ENCODE results near the gene TUBB4A.
"Not testable (repeated sequence)": the region's sequence is repeated elsewhere in the genome, so short reads cannot be mapped to it uniquely, and the experiment has no call there.

Gene TUBB4A

DNA sequence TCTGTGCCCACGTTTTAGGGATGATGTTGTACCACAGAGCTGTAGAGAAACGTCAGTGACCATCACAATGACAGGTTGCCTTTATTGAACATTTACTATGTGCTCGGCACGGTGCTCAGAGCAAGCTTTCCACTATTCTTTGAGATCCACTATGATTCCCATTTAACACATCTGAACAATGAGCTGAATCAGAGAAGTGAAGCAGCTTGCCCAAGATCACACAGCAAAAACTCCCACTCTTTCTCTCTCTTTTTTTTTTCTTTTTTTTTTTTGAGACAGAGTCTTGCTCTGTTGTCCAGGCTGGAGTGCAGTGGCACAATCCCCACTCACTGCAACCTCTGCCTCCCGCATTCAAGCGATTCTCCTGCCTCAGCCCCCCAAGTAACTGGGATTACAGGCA, 20.6 kb upstream of the TUBB4A start:
- DNase-seq = no peak

DNA sequence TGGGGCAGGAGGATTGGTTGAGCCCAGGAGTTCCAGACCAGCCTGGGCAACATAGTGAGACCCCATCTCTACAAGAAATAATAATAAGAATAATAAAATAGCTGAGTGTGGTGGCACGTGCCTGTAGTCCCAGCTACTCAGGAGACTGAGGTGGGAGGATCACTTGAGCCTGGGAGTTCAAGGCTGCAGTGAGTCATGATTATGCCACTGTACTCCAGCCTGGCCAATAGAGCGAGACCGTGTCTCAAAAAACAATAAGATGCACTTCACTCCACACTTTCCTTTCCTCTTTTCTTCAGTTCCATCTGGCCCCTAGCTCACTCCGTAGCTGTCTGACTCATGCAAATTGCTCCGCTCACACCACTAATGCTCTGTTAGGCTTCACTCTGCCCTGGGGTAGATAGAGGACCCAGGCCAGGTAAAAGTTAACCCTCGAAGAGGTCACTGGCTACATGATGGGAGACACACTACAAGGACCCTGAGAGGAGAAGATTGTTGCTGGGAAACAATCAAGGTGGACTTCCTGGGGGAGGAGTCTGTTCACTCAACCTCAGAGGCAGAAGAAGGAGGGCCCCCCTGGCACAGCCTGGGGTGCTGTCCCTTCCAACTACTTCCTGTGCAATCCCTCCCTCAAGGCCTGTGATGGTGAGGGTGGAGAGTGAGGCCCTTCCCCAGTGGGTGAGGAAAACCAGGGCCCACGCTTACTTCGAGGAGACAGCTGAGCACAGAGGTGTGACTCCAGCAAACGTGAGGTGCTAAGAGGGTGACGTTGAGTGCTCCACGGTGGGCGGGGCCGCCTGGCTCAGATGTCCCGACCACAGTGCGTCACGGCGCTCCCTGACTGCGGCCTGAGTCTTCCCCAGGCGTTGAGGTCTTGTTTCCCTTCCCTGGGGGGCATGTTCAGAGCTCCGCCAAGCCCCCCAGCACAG, 19.9 kb upstream of the TUBB4A start:
- no peak for DNase-seq

DNA sequence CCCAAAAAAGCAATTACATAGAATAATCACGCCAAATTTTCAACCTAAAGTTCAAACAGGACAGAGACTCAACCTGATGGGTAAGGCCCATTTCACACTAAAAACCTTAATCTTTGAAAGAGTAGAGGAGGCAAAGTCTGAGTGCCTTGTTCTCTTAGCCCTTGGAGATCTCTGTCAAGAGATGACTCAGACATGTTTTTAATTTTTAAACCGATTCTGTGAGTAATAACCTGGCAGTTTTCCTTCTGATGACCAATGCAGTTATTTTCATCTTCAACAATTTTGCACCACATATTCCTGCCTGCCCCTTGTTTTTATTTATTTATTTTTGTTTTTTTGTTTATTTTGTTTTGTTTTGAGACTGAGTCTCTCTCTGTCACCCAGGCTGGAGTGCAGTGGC, 17.2 kb upstream of the TUBB4A start:
- no peak for DNase-seq

DNA sequence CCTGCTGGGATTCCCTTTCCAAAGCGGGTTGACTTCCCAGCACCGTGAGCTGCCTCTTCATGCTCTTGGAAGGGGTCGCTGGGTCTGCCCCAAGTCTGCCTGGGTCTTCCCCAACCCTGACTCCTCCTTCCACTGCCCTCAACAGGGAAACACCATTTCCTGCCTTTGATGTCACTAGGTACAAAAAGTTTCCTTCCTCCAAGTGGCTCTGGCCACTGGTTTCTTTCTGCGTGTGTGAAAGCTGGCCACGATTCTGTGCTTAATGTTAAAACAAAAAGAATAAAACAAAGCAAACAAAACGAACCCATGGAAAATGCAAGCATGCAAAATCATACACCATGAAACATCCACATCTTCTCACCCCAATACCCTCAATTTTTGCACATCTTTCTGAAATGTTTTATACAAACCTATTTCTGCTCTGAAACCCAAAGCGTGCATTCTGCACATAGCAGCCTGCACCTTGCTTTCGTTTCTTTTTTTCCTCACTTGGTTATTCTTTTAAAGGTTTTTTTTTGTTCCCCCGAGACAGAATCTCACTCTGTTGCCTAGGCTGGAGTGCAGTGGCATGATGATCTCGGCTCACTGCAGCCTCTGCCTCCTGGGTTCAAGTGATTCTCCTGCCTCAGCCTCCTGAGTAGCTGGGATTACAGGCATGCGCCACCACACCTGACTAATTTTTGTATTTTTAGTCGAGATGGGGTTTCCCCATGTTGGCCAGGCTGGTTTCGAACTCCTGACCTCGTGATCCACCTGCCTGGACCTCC, 16.2 kb upstream of the TUBB4A start:
- DNase-seq = no peak

DNA sequence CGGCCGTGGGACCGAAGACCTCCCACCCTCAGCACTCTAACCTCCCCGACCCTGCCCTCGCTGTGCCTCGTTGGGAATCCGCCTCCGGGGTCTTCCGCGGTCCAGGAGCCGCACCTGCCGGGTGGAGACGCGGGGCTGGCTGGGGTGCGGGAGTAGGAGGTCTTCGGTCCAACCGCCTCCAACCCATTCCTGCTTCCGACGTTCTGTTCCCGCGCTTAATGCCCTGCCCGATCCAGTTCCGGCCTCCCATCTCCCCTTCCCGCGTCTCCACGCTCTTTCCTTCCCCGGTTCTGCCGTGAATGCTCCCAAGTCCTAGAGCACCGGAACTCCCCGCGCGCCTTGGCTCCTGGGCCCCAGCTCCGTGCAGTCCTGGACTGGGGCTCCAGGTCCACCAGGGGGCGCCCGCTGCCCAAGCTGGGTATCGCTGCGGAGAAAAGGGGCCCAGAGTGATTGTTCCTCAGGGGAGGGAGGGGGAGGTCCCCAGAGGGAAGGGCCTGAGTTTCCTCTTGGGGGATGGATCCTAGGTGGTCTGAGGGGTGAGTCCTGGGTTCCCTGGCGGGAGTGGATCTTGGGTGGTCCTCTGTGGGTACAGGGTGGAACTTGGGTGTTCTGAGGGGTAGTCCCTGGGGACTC, 14.7 kb upstream of the TUBB4A start:
- peak; percentile 67 to 90 (median 83) for DNase-seq

DNA sequence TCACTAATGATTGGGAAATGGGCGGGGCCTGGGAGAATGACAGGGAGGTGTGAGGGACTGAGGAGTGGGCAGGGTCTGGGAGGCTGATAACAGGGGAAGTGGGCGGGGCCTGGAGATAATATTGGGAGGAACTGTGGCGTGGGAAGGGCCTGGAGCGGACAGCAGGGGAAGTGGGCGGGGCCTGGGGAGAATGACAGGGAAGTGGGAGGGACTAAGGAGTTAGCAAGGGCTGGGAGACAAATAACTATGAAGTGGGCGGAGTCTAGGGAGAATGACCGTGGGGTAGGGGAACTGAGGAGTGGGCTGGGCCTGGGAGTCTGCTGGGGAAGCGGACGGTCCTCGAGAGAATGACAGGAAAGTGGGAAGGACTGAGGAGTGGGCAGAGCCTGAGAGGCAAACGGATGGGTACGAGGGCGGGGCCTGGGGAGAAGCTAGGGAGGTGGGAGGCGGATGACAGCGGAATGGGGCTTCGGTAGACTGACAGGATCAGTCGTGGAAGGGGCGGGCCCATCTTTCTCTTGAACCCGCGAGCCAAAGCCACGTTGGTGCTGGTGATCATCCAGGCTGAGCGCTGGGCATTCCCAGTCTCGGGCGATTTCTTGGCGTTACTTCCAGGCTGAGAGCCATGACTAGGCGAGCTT, 14.0 kb upstream of the TUBB4A start:
- DNase-seq = peak; percentile 24 to 65 (median 46)

DNA sequence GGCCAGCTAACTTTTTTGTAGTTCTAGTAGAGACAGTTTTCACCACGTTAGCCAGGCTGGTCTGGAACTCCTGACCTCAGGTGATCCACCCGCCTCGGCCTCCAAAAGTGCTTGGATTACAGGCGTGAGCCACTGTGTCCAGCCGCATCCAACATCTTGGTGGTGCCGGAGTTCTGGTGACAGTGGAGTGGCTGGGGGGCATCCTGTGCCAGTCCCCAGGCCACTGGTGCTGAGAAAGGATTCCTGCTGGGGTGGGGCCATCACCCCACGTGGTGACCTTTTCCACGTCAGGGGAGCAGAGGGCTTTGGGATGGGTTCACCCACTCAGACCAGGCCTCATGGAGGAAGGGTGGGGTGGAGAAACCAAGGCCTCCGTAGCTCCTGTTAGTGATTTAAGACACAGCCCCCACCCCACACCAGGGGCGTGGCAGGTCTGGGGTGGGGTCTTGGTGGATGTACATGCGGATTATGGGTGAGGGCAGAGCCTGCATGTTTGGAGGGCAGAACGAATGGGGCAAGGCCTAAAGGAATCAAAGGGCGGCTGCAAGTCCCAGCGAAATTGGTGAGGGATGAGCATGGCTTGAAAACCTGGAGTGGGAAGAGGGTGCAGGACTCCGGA, 12.9 kb upstream of the TUBB4A start:
- DNase-seq = no peak

DNA sequence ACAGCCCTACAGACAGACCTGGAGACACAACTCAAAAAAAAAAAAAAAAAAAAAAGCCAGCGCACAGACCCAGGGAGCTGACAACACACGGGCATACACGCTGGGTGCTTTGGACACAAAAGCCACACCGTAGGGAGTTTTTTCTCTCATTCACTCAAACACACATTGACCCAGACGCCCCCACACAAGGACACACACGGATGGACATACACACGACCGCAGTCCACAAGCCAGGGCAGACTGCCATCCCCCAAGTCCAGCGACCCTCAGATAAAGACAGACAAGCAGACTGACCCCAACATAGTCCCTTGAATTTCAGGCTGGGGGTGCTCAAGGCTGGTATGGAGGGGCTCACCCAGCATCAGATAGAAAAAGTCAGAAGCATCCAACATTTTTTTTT, 12.0 kb upstream of the TUBB4A start:
- no peak for DNase-seq

DNA sequence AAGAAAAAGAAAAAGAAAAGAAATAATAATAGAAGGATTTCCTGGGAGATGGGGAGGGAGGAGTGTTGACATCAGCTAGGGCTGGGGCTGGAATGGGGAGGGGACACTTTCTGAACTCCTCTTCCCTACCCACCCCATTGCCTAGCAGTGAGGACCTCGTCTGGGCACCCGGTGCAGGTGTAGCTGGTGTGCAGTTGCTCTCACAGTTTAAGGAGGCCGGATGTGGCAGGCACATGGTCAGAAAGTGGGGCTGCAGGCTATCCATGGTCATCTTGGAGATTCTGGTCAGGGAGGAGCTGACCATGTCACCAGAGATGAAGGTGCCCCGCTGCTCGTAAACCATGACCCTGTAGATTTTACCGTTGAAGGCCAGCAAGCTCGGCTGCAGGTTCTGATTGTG, 8.5 kb upstream of the TUBB4A start:
- DNase-seq = no peak

DNA sequence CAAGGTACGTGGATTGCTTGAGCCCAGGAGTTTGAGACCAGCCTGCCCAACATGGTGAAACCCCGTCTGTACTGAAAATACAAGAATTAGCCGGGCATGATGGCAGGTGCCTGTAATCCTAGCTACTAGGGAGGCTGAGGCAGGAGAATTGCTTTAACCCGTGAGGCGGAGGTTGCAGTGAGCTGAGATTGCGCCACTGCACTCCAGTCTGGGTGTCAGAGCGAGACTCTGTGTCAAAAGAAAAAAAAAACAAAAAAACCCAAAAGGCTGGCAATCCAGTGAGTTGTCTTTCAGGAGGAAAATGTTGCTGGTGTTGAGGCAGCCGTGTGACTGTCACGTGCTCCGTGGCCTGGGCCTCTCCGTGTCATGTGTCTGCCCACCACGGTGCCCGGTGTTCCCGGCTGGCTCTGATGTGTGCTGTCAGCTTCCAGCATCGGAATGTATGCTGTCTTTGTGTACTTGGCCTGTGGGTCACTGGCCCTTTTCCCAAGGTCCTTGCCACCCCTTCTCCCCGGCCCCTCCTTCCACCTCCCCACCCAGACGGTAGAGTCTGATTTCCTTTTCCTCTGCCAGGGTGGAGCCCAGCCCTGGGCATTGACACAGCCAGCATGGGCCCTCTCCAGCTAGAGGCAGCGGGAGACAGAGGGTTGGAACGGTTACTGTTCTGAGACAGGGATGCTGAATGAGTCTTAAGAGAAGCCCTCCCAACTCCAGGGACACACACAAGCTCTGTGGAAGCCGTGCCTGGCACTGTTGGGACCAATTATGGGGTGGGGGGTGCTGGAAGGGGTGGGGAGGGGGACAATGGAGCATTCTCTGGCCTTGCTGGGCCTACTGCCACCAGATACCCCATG, 7.2 kb upstream of the TUBB4A start:
- no peak for DNase-seq

DNA sequence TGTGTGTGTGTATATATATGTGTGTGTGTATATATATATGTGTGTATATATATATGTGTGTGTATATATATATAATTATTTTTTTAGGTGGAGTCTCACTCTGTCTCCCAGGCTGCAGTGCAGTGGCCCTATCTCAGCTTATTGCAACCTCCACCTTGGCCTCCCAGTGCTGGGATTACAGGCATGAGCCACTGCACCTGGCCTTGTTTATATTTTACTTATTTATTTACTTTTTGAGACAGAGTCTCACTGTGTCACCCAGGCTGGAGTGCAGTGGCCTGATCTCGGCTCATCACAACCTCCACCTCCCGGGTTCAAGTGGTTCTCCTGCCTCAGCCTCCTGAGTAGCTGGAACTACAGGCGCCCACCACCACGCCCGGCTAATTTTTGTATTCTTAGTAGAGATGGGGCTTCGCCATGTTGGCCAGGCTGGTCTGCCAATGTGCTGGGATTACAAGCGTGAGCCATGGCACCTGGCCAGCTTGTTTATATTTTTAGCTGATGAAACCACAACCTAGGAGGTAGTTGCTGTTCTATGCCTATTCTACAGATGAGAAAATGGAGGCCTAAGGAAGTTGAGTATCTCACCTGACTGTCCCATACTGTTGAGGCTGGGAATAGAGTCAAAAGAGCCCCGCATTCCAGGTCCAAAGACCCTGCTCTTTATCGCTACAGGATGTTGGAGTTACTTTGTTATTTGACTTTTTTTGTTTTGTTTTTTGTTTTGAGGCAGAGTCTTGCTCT, 6.1 kb upstream of the TUBB4A start:
- DNase-seq = not testable (repeated sequence)

DNA sequence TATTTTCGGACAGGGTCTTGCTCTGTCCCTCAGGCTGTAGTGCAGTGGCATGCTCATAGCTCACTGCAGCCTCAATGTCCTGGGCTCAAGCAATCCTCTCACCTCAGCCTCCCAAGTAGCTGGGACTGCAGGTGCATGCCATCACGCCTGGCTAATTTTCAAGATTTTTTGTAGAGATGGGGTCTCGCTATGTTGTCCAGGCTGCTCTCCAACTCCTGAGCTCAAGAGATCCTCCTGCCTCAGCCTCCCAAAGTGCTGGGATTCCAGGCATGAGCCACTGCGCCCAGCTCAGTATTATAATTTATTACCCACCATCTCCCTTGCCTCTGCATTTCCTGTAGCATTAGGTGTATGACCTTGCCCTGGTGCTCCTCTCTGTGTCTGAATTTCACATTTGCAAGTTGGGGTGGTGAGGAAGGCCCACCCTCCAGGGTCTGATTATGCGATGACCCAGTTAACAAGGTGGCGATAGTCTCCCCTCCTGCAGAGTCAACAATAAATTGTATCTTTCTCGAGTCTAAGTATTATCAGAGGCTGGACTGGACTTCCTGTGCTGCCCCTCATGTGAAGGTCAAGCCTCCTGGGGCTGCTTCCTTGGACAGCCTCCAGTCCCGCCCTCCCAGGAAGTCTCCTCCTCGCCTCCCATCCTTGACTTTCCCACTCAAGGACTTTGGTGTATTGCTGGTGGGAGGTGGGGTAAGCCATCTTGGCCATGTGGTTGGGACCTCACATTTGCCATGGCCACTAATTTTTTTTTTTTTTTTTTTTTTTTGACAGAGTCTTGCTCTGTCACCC, 1.5 kb upstream of the TUBB4A start:
- no peak for DNase-seq

DNA sequence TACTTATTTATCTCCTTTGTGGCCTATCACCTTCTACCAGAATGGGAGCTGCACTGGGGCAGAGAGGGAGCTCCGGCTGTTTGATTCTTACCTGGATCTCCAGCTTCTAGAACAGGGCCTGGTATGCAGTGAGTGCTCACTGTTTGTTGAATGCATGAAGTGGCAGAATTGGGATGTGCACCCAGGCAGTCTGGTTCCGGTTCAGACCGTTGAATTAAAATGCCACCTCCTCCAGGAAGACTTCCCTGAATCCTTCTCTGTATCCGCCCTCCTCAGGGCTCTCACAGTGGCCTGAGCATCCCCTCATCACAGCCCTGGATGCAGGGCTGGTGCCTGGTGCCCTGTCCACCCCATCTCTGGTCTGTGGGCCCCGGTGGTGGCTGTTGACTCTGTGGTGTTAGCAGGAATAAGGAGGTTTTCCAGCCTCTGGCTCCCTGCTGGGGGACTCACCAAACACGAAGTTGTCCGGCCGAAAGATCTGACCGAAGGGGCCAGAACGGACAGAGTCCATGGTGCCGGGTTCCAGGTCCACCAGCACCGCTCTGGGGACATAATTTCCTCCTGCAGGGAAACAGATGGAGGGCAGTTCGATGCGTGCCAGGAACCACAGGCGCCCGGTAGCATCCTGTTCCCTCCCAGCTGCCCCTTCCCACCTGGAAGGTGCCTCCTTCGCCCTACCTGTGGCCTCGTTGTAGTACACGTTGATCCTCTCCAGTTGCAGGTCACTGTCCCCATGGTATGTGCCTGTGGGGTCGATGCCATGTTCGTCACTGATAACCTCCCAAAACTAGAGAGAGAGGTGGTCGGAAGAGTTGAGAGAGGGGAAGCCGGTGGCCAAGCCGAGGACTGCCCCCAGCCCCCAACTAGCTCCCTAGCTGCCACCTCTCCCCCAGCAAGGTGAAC, 1.0 kb downstream of the TUBB4A start:
- no peak for DNase-seq

DNA sequence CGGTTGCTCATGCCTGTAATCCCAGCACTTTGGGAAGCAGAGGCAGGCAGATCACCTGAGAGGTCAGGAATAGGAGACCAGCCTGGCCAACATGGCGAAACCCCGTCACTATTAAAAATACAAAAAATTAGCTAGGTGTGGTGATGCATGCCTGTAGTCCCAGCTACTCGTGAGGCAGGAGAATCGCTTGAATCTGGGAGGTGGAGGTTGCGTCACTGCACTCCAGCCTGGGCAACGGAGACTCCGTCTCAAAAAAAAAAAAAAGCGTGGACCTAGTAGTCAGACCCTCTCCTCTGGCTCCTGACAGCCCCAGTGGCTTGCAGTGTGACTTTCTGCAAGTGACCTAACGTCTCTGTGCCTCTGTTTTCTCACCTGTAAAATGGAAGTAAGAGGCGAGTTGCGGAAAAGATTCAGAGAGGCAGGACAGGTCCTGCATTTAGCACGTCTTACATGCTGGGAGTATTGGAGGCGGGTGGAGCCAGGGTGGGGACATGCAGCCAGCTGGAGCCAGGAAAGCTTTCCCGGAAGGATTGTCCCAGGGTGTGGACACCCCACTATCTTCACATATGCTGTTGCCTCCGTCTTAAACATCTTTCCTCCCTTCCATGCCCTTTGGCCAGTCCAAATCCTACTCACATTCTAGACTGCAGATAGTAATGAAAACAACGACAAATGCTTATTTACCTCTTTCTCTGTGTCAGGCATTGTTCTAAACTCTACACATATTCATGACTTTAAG, 2.9 kb downstream of the TUBB4A start:
- DNase-seq = no peak

DNA sequence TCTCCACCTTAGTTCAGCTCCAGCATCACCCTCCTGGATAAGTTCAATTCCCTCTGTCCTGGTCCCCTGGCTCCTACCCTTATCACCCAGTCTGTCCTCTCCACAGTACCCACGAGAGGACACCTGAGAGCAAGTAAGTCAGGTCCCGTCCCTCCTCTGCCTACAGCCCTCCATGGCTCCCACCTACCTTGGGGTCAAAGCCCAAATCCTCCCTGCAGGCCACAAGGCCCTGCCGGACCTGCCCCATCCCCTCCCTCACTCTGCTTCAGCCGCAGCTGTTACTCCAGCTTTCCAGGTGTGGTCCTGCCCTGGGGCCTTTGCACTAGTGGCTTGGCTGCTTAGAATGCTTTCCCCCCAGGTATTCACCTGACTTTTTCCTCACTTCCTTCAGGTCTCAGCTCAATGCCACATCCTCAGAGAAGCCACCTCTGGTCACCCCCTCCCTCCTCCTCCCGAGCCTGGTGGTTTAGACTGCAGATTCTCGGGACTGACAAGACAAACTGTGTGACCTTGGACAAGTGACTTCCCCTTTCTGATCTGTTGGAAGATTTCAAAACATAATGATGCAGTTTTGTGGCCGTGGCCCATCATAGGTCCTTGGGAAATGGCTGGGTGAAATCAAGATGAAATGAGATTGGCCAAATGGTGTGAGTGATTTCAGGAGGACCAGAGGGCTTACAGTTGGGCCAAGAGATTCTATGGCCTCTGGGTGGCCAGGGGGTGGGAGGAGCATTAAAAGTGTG, 3.6 kb downstream of the TUBB4A start:
- no peak for DNase-seq

DNA sequence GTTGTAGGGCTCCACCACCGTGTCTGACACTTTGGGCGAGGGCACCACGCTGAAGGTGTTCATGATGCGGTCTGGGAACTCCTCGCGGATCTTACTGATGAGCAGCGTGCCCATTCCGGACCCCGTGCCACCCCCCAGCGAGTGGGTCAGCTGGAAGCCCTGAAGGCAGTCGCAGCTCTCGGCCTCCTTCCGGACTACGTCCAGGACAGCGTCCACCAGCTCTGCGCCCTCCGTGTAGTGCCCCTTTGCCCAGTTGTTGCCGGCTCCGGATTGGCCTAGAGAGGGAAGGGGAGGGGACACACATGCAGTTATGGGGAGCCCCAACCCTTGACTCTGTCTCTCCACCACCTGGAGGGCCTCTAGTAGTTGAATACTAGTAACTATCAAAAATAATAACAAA, 6.2 kb downstream of the TUBB4A start:
- no peak for DNase-seq

DNA sequence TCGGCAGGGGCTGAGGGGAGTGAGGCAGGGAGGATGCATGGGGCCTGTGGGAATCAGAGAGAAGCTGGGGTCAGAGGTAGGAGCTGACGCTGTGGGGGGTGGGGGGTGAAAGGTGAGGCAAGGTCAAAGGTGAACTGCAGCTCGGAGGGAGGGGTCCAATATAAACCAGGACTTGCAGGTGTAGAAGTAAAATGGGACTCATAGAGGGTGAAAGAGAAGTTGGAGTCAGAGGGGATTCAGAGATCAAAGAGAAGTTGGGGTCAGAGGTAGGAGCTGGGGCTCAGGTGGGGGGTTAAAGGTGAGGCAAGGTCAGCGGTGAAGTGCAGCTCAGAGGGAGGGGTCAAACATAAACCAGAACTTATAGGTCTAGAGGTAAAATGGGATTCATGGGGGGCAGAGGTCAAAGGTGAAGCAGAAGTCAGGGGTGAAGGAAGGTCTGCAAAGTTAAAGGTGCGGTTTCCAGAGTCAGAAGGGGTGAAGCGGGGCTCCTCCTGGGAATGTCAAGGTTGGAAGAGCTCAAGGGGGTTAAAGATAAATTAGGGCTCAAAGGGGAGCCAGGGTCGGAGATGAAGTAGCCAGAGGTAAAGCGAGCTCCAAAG, 7.6 kb downstream of the TUBB4A start:
- DNase-seq = no peak
